ENCODE measurements around the gene CDYL. TPM values are rescaled to one million over a fixed set of nuclear protein-coding genes. Genes with fewer than 3 reads are reported as not detected.

The CDYL gene
- total RNA-seq, 1 donor from 2014 or later: 46.1 TPM

GRCh38 chr6:4902363-4902762 lies 126.2 kb downstream of the CDYL start:
- H3K27me3 ChIP-seq (ENCODE audit: control insufficient read depth, insufficient read depth, low read length): no peaks in the 10 kb centered on the region

DNA sequence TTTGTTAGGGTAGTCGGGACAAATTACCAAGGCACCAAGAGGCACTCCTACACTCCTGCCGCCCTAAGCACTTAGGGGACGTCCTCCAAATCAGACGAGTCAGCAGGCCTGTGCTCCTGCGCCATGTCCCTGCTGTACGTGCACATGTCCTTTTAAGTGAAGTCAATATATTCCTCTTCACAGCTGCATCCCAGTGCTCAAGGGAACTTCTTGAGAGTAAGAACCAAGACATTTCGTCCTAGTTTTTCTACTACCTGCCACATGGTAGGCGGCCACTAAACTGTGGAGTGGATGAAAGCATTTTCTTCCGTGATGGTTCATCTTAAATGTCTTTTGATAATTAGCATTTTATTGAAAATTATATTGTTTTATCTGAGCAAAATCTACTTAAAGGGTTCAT lies 126.9 kb downstream of the CDYL start:
- FAIRE-seq: no peak
- Histone ChIP-seq H3K4me3 (ENCODE audit: low read depth, low read length) (no peak overlapping the region), H3K27me3 (ENCODE audit: control insufficient read depth, insufficient read depth, low read length) (no peaks in the 10 kb centered on the region), H3K36me3 (ENCODE audit: control insufficient read depth, insufficient read depth, low read length) (peaks cover 4% of the 10 kb centered on the region)
- DNase-seq (ENCODE audit: low read depth): no peak
- no peak for TF ChIP-seq CTCF (IDR thresholded peaks at IDR 0.05; ENCODE audit: insufficient read depth, low read length, severe bottlenecking)

More at GRCh38 chr6:4902363-4902762, 126.2 kb downstream of the CDYL start:
- no peak overlapping the region for H3K4me3 ChIP-seq (ENCODE audit: low read depth, low read length)
- DNase-seq (ENCODE audit: low read depth) (no peak), FAIRE-seq (no peak)
- peaks cover 4% of the 10 kb centered on the region for H3K36me3 ChIP-seq (ENCODE audit: control insufficient read depth, insufficient read depth, low read length)
- TF ChIP-seq CTCF (IDR thresholded peaks at IDR 0.05; ENCODE audit: insufficient read depth, low read length, severe bottlenecking): no peak

DNA sequence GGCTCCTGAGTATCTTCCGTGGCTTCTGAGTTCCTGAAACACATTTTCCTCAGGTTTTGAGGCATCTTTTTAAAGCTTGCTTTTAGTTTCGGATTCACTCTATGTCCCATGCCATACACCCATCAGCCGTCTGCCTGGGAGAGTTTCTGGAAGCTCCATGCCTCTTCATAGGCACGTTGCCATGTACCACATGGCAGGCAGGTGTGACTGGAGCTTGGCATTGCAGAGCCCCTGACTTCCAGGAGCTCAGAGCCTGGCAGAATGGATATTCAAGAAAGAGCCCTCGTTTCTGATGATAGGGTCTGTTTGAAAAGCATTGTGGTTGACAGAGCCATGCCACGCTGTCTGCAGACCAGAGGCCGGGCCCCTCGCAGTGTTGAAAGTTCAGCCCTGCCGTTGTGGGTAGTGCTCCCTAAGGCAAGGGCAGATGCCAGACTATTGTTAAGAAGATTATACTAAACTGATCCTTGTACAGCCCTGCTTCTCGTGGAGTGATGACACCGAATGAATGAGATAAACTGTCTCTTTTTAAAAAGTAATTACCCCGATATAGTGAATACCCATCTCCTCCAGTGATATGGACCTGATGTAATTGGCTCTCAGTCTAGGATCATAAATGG lies 127.7 kb downstream of the CDYL start:
- FAIRE-seq: no peak
- no peak for TF ChIP-seq CTCF (IDR thresholded peaks at IDR 0.05; ENCODE audit: insufficient read depth, low read length, severe bottlenecking)
- peaks cover 1% of the 10 kb centered on the region for H3K36me3 ChIP-seq (ENCODE audit: control insufficient read depth, insufficient read depth, low read length)
- no peaks in the 10 kb centered on the region for H3K27me3 ChIP-seq (ENCODE audit: control insufficient read depth, insufficient read depth, low read length)
- no peak overlapping the region for H3K4me3 ChIP-seq (ENCODE audit: low read depth, low read length)
- no peak for DNase-seq (ENCODE audit: low read depth)

DNA sequence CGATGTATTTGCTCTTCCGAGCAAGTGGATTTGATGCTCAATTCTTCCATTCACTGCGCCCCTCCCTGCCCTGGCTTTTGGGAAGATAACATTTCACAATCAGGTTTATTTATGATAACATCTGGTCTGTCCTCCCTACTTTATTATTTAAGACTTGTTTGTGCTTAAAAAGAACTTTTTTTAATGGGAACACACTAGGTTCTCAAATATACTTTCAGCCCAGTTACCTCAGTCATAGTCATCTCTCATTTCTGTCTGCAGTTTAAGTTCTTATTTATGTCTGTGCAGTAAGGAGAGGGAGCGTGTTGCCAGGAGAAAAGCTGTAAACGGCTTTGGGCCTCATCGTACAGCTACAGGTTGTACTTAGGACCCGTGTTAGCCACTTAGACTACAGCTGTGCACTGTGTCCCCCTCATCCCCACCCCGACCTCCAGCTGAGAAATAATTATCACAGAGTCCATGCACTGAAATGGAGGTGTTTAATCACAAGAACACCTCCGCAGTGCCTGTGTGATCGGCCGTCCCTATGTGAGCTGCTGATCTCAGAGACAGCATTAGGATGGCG lies 128.3 kb downstream of the CDYL start:
- no peak for DNase-seq (ENCODE audit: low read depth)
- no peak for TF ChIP-seq CTCF (IDR thresholded peaks at IDR 0.05; ENCODE audit: insufficient read depth, low read length, severe bottlenecking)
- H3K36me3 ChIP-seq (ENCODE audit: control insufficient read depth, insufficient read depth, low read length): peaks cover 1% of the 10 kb centered on the region
- no peaks in the 10 kb centered on the region for H3K27me3 ChIP-seq (ENCODE audit: control insufficient read depth, insufficient read depth, low read length)
- H3K4me3 ChIP-seq (ENCODE audit: low read depth, low read length): no peak overlapping the region
- no peak for FAIRE-seq

DNA sequence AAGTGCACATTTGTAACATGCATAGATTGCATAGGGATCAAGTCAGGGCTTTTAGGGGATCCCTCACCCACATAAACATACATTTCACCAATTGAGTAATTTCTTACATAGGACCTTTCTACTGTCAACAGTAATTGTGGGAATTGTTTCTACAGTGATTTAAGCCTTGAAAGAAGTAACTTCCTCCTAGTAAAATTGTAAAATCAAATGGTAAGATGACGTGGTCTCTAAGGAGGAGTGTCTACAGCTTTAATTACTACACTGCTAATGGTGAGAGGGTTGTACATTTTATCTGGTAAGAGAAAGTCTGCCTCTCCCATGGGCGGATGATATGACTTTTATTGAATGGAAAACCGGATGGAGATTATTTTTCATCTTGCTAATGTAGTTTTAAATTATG lies 129.6 kb downstream of the CDYL start:
- no peak for FAIRE-seq

More for the DNA sequence above, 129.6 kb downstream of the CDYL start:
- Histone ChIP-seq H3K36me3 (ENCODE audit: control insufficient read depth, insufficient read depth, low read length) (peaks cover 1% of the 10 kb centered on the region), H3K27me3 (ENCODE audit: control insufficient read depth, insufficient read depth, low read length) (no peaks in the 10 kb centered on the region), H3K4me3 (ENCODE audit: low read depth, low read length) (no peak overlapping the region)
- no peak for DNase-seq (ENCODE audit: low read depth)
- TF ChIP-seq CTCF (IDR thresholded peaks at IDR 0.05; ENCODE audit: insufficient read depth, low read length, severe bottlenecking): no peak
